Tibial nerve (tissue), 4 donors: ENCODE data around the gene NFIA.

Source experiments
- CTCF ChIP-seq, 5 experiments: fragments of 200-600 bp in 3 of 5; fragments of 450-650 bp in 2 of 5; sonication (generic) in 3 of 5; IDR thresholded peaks; one replicate each; pipeline ENCODE4 v1.5.1; 2016 to 2019; ENCODE audit warnings: antibody characterized with exemption in 5 of 5, mild to moderate bottlenecking in 3 of 5, moderate library complexity in 2 of 5
- EP300 ChIP-seq, 2 donors: sonication (generic); formaldehyde crosslinking; IDR thresholded peaks; one replicate each; pipeline ENCODE4 v1.6.1; 2017; ENCODE audit warnings: antibody characterized with exemption in 2 of 2, mild to moderate bottlenecking in 1 of 2
- POLR2A ChIP-seq, 2 donors: fragments of 450-650 bp; IDR thresholded peaks; one replicate each; pipeline ENCODE4 v1.6.1; 2017; ENCODE audit warnings: antibody characterized with exemption in 2 of 2, mild to moderate bottlenecking in 2 of 2, moderate library complexity in 2 of 2

- TF ChIP-seq CTCF (IDR thresholded peaks at IDR 0.05) = no peak
- no peak for TF ChIP-seq POLR2A (IDR thresholded peaks at IDR 0.05)
- TF ChIP-seq EP300 (IDR thresholded peaks at IDR 0.05) = no peak
Observed at GRCh38 chr1:61237659-61238358, 155.4 kb downstream of the NFIA start.
